Fibroblast of lung (primary cell): Measurements from ENCODE around the gene ERMP1. TPM values are rescaled to one million over a fixed set of nuclear protein-coding genes. Genes with fewer than 3 reads are reported as not detected.

Source experiments
- DNase-seq, 2 donors: peaks; one replicate each; pipeline versions ENCODE4 v3.0.0 to v3.0.0-alpha.2; 2010; ENCODE audit warnings: low read depth in 2 of 2
- H2AFZ ChIP-seq: 2 replicates; pipeline ENCODE4 v1.5.1; 2012; ENCODE audit warnings: low read length, control low read depth, inconsistent platforms
- H3K27ac ChIP-seq: 2 replicates; pipeline ENCODE4 v1.5.1; 2011; ENCODE audit warnings: low read length, control low read depth; ENCODE audit not compliant: insufficient read depth
- H3K27me3 ChIP-seq: 2 replicates; pipeline ENCODE4 v1.5.1; 2011; ENCODE audit warnings: mild to moderate bottlenecking, low read length; ENCODE audit not compliant: control insufficient read depth, insufficient read depth
- H3K36me3 ChIP-seq: 2 replicates; pipeline ENCODE4 v1.5.1; 2011; ENCODE audit warnings: low read length; ENCODE audit not compliant: control insufficient read depth, insufficient read depth
- H3K4me1 ChIP-seq: 2 replicates; pipeline ENCODE4 v1.5.1; 2011; ENCODE audit warnings: low read length; ENCODE audit not compliant: control insufficient read depth, insufficient read depth; ENCODE audit errors: extremely low read depth
- H3K4me2 ChIP-seq: 2 replicates; pipeline ENCODE4 v1.5.1; 2011; ENCODE audit warnings: low read length, control low read depth; ENCODE audit not compliant: insufficient read depth; ENCODE audit errors: extremely low read depth
- H3K4me3 ChIP-seq, 4 experiments: fragments of 200-600 bp in 1 of 4; sonication (generic) in 1 of 4; replicated peaks in 1 of 4; 2 replicates each; pipeline ENCODE4 v1.5.1; 2011 to 2016; ENCODE audit warnings: low read length in 4 of 4, low read depth in 3 of 4, mild to moderate bottlenecking in 3 of 4, control low read depth in 2 of 4, inconsistent platforms in 1 of 4, mixed read lengths in 1 of 4; ENCODE audit not compliant: insufficient read depth in 1 of 4; ENCODE audit errors: control extremely low read depth in 1 of 4
- H3K79me2 ChIP-seq: 2 replicates; pipeline ENCODE4 v1.5.1; 2012; ENCODE audit warnings: mild to moderate bottlenecking, low read length, inconsistent platforms; ENCODE audit not compliant: control insufficient read depth, insufficient read depth
- H3K9ac ChIP-seq: 2 replicates; pipeline ENCODE4 v1.5.1; 2011; ENCODE audit warnings: mild to moderate bottlenecking, low read length, control low read depth; ENCODE audit not compliant: insufficient read depth
- H3K9me3 ChIP-seq: 2 replicates; pipeline ENCODE4 v1.5.1; 2012; ENCODE audit warnings: low read depth, low read length; ENCODE audit not compliant: control insufficient read depth, insufficient read depth
- H4K20me1 ChIP-seq: 2 replicates; pipeline ENCODE4 v1.5.1; 2011; ENCODE audit warnings: low read length; ENCODE audit not compliant: control insufficient read depth, insufficient read depth; ENCODE audit errors: extremely low read depth
- CTCF ChIP-seq, 2 donors: IDR thresholded peaks in 1 of 2; conservative IDR thresholded peaks in 1 of 2; 1 replicate in 1 of 2; 2 replicates in 1 of 2; pipeline ENCODE4 v1.5.1; 2011 to 2012; ENCODE audit warnings: low read length in 2 of 2, control low read depth in 1 of 2, inconsistent platforms in 1 of 2, low read depth in 1 of 2, mild to moderate bottlenecking in 1 of 2
- EZH2 ChIP-seq: IDR thresholded peaks from 2 replicates; pipeline ENCODE4 v1.5.1; 2012; ENCODE audit warnings: low read length, control low read depth, mild to moderate bottlenecking; ENCODE audit errors: missing control alignments
- polyA plus RNA-seq, 2 donors: library from polyadenylated mRNA; depleted of rRNA in 1 of 2; stranded (reverse) in 1 of 2; unstranded in 1 of 2; fragments of >200 nt; gene quantifications; 2 replicates each; pipeline ENCODE4 v1.2.1, GENCODE V29; 2011 to 2012; ENCODE audit warnings: missing spikeins in 1 of 2
- total RNA-seq: library from RNA; depleted of rRNA; stranded (reverse); fragments of >200 nt; gene quantifications from 2 replicates; pipeline ENCODE4 v1.2.1, GENCODE V29; 2014

The ERMP1 gene
- total and polyA plus RNA-seq, 2 donors (not counting 1 experiment from before 2014, with no cell fraction given) = 9.4 to 25.4 TPM

GRCh38 chr9:5817862-5818261 lies 15.1 kb downstream of the ERMP1 start:
- Histone ChIP-seq H3K9me3 (no peaks in the 10 kb centered on the region), H3K4me2 (no peak overlapping the region), H3K27ac (no peak overlapping the region), H3K4me1 (no peaks in the 10 kb centered on the region), H3K79me2 (no peaks in the 10 kb centered on the region), H4K20me1 (no peaks in the 10 kb centered on the region), H3K36me3 (no peaks in the 10 kb centered on the region), H3K27me3 (no peaks in the 10 kb centered on the region), H3K4me3 (no peak overlapping the region), H2AFZ (no peak overlapping the region), H3K9ac (no peak overlapping the region)
- TF ChIP-seq EZH2 (no peak), CTCF (conservative IDR thresholded peaks at IDR 0.05 in 1 of 2, IDR thresholded peaks at IDR 0.05 in 1 of 2; ENCODE audit: low read depth in 1 of 2, low read length in 2 of 2) (no peak)
- DNase-seq = peak; percentile 47 to 81

- Histone ChIP-seq H4K20me1 (no peaks in the 10 kb centered on the region), H3K27me3 (no peaks in the 10 kb centered on the region), H3K4me2 (no peak overlapping the region), H3K9ac (no peak overlapping the region), H3K27ac (no peak overlapping the region), H3K9me3 (no peaks in the 10 kb centered on the region), H3K79me2 (no peaks in the 10 kb centered on the region), H3K4me1 (no peaks in the 10 kb centered on the region), H3K4me3 (no peak overlapping the region), H2AFZ (no peak overlapping the region), H3K36me3 (no peaks in the 10 kb centered on the region)
- TF ChIP-seq CTCF (conservative IDR thresholded peaks at IDR 0.05 in 1 of 2, IDR thresholded peaks at IDR 0.05 in 1 of 2; ENCODE audit: low read depth in 1 of 2, low read length in 2 of 2) (no peak), EZH2 (no peak)
- no peak for DNase-seq
Measured at GRCh38 chr9:5815461-5815860, 17.5 kb downstream of the ERMP1 start.

- TF ChIP-seq EZH2 = no peak
- TF ChIP-seq CTCF (conservative IDR thresholded peaks at IDR 0.05 in 1 of 2, IDR thresholded peaks at IDR 0.05 in 1 of 2; ENCODE audit: low read depth in 1 of 2, low read length in 2 of 2) = no peak
- no peaks in the 10 kb centered on the region for H4K20me1 ChIP-seq
- H2AFZ ChIP-seq = no peak overlapping the region
- no peaks in the 10 kb centered on the region for H3K36me3 ChIP-seq
- H3K4me3 ChIP-seq = no peak overlapping the region
- H3K79me2 ChIP-seq = no peaks in the 10 kb centered on the region
- no peaks in the 10 kb centered on the region for H3K9me3 ChIP-seq
- H3K4me1 ChIP-seq = no peaks in the 10 kb centered on the region
- H3K9ac ChIP-seq = no peak overlapping the region
- no peak overlapping the region for H3K27ac ChIP-seq
- H3K4me2 ChIP-seq = no peak overlapping the region
- no peak for DNase-seq
- no peaks in the 10 kb centered on the region for H3K27me3 ChIP-seq
Measured at GRCh38 chr9:5813824-5814223, 19.1 kb downstream of the ERMP1 start.
